Neural progenitor cell (in vitro differentiated cells): ENCODE data around the gene NXN. TPM values are rescaled to one million over a fixed set of nuclear protein-coding genes. Genes with fewer than 3 reads are reported as not detected.

Experiments used
- DNase-seq: peaks from one replicate; pipeline ENCODE4 v3.0.0-alpha.2; 2016; ENCODE audit warnings: low spot score
- H2AFZ ChIP-seq: fragments of 200-600 bp; sonication (generic); replicated peaks from 2 replicates; pipeline ENCODE4 v1.6.1; 2016; ENCODE audit warnings: antibody characterized with exemption
- H3F3A ChIP-seq: fragments of 200-600 bp; sonication (generic); 2 replicates; pipeline ENCODE4 v1.6.1; 2016; ENCODE audit warnings: antibody characterized with exemption, low read depth
- H3K27ac ChIP-seq: fragments of 200-600 bp; sonication (generic); 2 replicates; pipeline ENCODE4 v1.5.1; 2016; ENCODE audit warnings: mild to moderate bottlenecking
- H3K27me3 ChIP-seq: fragments of 200-600 bp; sonication (generic); 2 replicates; pipeline ENCODE4 v1.6.1; 2016; ENCODE audit warnings: mild to moderate bottlenecking, moderate library complexity
- H3K36me3 ChIP-seq: fragments of 200-600 bp; sonication (generic); 2 replicates; pipeline ENCODE4 v1.5.1; 2016
- H3K4me1 ChIP-seq: fragments of 200-600 bp; sonication (generic); 2 replicates; pipeline ENCODE4 v1.6.1; 2016; ENCODE audit warnings: mixed run types
- H3K4me2 ChIP-seq: fragments of 200-600 bp; sonication (generic); 2 replicates; pipeline ENCODE4 v1.6.1; 2016
- H3K4me3 ChIP-seq: fragments of 200-600 bp; sonication (generic); 2 replicates; pipeline ENCODE4 v1.5.1; 2016
- H3K79me2 ChIP-seq: fragments of 200-600 bp; sonication (generic); 2 replicates; pipeline ENCODE4 v1.6.1; 2016; ENCODE audit warnings: low read depth
- H3K9ac ChIP-seq: fragments of 200-600 bp; sonication (generic); 2 replicates; pipeline ENCODE4 v1.6.1; 2016
- H3K9me3 ChIP-seq: fragments of 200-600 bp; sonication (generic); 2 replicates; pipeline ENCODE4 v1.5.1; 2016; ENCODE audit warnings: low read depth
- H4K20me1 ChIP-seq: fragments of 200-600 bp; sonication (generic); 2 replicates; pipeline ENCODE4 v1.6.1; 2016; ENCODE audit warnings: low read depth
- H3K27ac Mint-ChIP-seq: 3 replicates; pipeline ENCODE4 v1.8.0; 2021; ENCODE audit warnings: mixed read lengths
- H3K27me3 Mint-ChIP-seq: 2 replicates; pipeline ENCODE4 v1.8.0; 2022; ENCODE audit warnings: low read depth, mild to moderate bottlenecking, inconsistent platforms, moderate library complexity, mixed read lengths; ENCODE audit not compliant: insufficient read depth
- H3K36me3 Mint-ChIP-seq: 3 replicates; pipeline ENCODE4 v1.8.0; 2021; ENCODE audit warnings: mixed read lengths
- H3K4me1 Mint-ChIP-seq: 3 replicates; pipeline ENCODE4 v1.8.0; 2021; ENCODE audit warnings: mixed read lengths
- H3K4me3 Mint-ChIP-seq: 3 replicates; pipeline ENCODE4 v1.8.0; 2021; ENCODE audit warnings: mild to moderate bottlenecking, moderate library complexity, mixed read lengths
- H3K9me3 Mint-ChIP-seq: 3 replicates; pipeline ENCODE4 v1.8.0; 2020; ENCODE audit warnings: mixed read lengths
- CTCF ChIP-seq: fragments of 200-600 bp; sonication (generic); IDR thresholded peaks from 2 replicates; pipeline ENCODE4 v1.5.1; 2017; ENCODE audit warnings: antibody characterized with exemption, mild to moderate bottlenecking
- EZH2 ChIP-seq: fragments of 200-600 bp; sonication (generic); IDR thresholded peaks from 2 replicates; pipeline ENCODE4 v1.6.1; 2017; ENCODE audit warnings: antibody characterized with exemption, mild to moderate bottlenecking, moderate library complexity
- EZH2phosphoT487 ChIP-seq: fragments of 200-600 bp; sonication (generic); IDR thresholded peaks from 2 replicates; pipeline ENCODE4 v1.6.1; 2017; ENCODE audit warnings: antibody characterized with exemption
- total RNA-seq: library from RNA; depleted of rRNA; stranded (reverse); fragments of >200 nt; gene quantifications from 2 replicates; pipeline ENCODE4 v1.2.3, GENCODE V29; 2015; ENCODE audit warnings: low replicate concordance

The NXN gene
- total RNA-seq, 1 donor from 2014 or later = 35.9 TPM

GRCh38 chr17:946510-947236, 32.9 kb downstream of the NXN start:
- peaks cover 24% of the 10 kb centered on the region for H3K36me3 Mint-ChIP-seq
- peaks cover 17% of the 10 kb centered on the region for H3K4me1 ChIP-seq
- H3K27me3 Mint-ChIP-seq = peaks cover 12% of the 10 kb centered on the region
- no peaks in the 10 kb centered on the region for H3K36me3 ChIP-seq
- H2AFZ ChIP-seq = no peak overlapping the region
- H3K27ac Mint-ChIP-seq = no peak overlapping the region
- H3K4me2 ChIP-seq = no peak overlapping the region
- H4K20me1 ChIP-seq = peaks cover 33% of the 10 kb centered on the region
- peaks cover 2% of the 10 kb centered on the region for H3K9me3 Mint-ChIP-seq
- H3K9me3 ChIP-seq = no peaks in the 10 kb centered on the region
- H3K4me3 ChIP-seq = no peak overlapping the region
- peaks cover 31% of the 10 kb centered on the region for H3F3A ChIP-seq
- no peaks in the 10 kb centered on the region for H3K27me3 ChIP-seq
- H3K79me2 ChIP-seq = peaks cover 37% of the 10 kb centered on the region
- H3K4me1 Mint-ChIP-seq = peaks cover 46% of the 10 kb centered on the region
- DNase-seq = no peak
- H3K27ac ChIP-seq = no peak overlapping the region
- H3K4me3 Mint-ChIP-seq = no peak overlapping the region
- TF ChIP-seq EZH2phosphoT487 (no peak), CTCF (no peak), EZH2 (no peak)
- no peak overlapping the region for H3K9ac ChIP-seq

GRCh38 chr17:945672-946071, 33.9 kb downstream of the NXN start:
- no peaks in the 10 kb centered on the region for H3K27me3 ChIP-seq
- no peak overlapping the region for H2AFZ ChIP-seq
- H3K4me1 Mint-ChIP-seq = peaks cover 38% of the 10 kb centered on the region
- no peak overlapping the region for H3K27ac ChIP-seq
- peak overlapping the region; percentile 90 for H3K27ac Mint-ChIP-seq
- no peaks in the 10 kb centered on the region for H3K9me3 ChIP-seq
- no peak overlapping the region for H3K9ac ChIP-seq
- H3F3A ChIP-seq = peaks cover 21% of the 10 kb centered on the region
- peaks cover 24% of the 10 kb centered on the region for H3K36me3 Mint-ChIP-seq
- H4K20me1 ChIP-seq = peaks cover 24% of the 10 kb centered on the region
- H3K4me3 Mint-ChIP-seq = no peak overlapping the region
- H3K4me1 ChIP-seq = peaks cover 11% of the 10 kb centered on the region
- H3K79me2 ChIP-seq = peaks cover 35% of the 10 kb centered on the region
- no peak for DNase-seq
- H3K27me3 Mint-ChIP-seq = peaks cover 10% of the 10 kb centered on the region
- TF ChIP-seq CTCF = no peak
- TF ChIP-seq EZH2phosphoT487 = no peak
- TF ChIP-seq EZH2 = no peak
- H3K4me3 ChIP-seq = no peak overlapping the region
- H3K36me3 ChIP-seq = no peaks in the 10 kb centered on the region
- no peak overlapping the region for H3K4me2 ChIP-seq
- H3K9me3 Mint-ChIP-seq = peaks cover 2% of the 10 kb centered on the region

- Histone ChIP-seq H3F3A (peaks cover 10% of the 10 kb centered on the region), H3K27me3 (no peaks in the 10 kb centered on the region), H3K36me3 (no peaks in the 10 kb centered on the region), H2AFZ (no peak overlapping the region), H3K27ac (peak overlapping the region; percentile 33), H3K9me3 (no peaks in the 10 kb centered on the region), H3K4me2 (no peak overlapping the region), H3K4me1 (no peaks in the 10 kb centered on the region), H3K9ac (no peak overlapping the region), H4K20me1 (peaks cover 24% of the 10 kb centered on the region), H3K4me3 (no peak overlapping the region), H3K79me2 (peaks cover 44% of the 10 kb centered on the region)
- Mint-ChIP-seq H3K4me3 (no peak overlapping the region), H3K27ac (peak overlapping the region; percentile 93), H3K36me3 (peaks cover 26% of the 10 kb centered on the region), H3K9me3 (peaks cover 2% of the 10 kb centered on the region), H3K4me1 (peaks cover 32% of the 10 kb centered on the region), H3K27me3 (peaks cover 6% of the 10 kb centered on the region)
- TF ChIP-seq CTCF = no peak
- TF ChIP-seq EZH2phosphoT487 = no peak
- TF ChIP-seq EZH2 = no peak
- DNase-seq = no peak
These were observed 35.2 kb downstream of the NXN start for GRCh38 chr17:944266-944826.
